Pons (tissue), 1 donor: ENCODE measurements around the gene UBE2F.

Experiments used
- DNase-seq: peaks from one replicate; pipeline ENCODE4 v3.0.0-alpha.2; 2016; ENCODE audit warnings: low spot score

UBE2F gene

DNA sequence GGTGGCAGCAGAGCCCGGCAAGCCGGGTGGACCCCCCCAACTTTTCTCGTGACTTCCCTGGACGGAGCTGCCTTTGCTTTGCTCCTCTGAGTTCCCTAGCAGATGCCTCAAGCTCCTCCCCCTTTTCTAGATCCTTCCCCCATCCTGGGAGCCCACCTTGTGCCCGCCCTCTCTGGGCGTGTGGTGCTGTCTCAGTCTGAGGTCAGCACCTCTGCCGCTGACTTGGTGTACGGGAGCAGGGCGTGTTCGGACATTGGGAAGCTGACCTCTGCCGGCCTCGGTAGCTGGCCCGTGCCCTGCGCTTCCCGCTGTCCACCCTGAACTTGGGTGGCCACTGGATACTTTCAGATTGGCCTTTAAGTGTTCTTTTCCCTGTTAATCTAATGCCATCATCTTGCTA, 113.7 kb downstream of the UBE2F start:
- no peak for DNase-seq

DNA sequence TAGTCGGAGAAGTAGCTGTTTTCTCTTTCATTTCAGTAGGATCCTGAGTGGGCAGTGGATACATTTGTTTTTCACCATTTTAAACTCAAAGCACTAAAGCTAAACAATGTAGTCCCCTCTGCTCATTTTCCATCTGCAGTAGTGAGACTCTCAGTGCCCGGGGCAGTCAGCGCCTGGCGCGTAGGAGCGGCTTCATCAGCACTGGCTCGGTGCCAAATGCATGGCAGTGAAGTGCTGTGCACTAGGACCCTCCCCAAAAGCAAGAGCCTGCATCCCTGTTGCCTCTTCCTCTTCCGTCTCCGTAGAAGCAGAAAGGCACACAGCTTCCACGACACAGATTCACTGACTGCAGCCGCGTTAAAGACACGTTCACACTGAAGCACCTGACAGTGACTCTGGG, 114.3 kb downstream of the UBE2F start:
- DNase-seq = peak; percentile 29

DNA sequence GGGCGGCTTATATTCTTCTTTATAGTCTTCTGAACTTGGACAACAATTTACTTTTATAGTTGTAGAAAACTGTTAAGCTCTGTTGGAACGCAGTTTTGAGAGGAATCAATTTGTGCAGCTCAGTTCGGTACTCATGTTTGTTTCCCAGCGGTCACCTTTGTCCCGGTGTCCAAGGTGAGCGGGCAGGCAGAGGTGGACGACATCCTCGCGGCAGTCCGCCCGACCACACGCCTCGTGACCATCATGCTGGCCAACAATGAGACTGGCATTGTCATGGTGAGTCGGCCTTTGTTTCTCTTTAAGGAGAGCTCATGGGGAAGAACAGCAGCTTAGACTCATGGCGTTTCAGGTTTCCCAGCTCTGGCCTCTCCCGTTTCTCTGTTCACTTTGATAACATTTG, 114.7 kb downstream of the UBE2F start:
- peak; percentile 39 for DNase-seq

DNA sequence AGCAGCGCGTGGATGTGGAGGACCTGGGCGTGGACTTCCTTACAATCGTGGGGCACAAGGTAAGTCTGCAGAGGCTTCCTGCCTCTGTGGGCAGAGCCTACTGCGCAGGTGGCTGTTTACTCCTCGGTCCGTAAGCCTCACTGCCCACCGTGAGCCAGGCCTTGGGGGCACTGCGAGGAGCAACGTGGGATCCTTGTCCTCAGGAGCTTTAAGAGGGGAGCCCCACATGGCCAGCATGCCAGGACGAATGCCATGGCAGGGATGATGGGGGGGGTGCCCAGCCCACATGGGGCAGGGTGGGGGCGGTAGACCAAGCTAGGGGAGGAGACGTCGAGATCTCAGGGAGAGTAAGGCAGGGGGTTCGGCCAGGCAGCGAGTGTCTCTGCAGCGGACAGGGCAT, 115.3 kb downstream of the UBE2F start:
- DNase-seq = no peak

GRCh38 chr2:238082827-238083226, 116.0 kb downstream of the UBE2F start:
- no peak for DNase-seq

GRCh38 chr2:238083919-238084318, 117.1 kb downstream of the UBE2F start:
- no peak for DNase-seq

DNA sequence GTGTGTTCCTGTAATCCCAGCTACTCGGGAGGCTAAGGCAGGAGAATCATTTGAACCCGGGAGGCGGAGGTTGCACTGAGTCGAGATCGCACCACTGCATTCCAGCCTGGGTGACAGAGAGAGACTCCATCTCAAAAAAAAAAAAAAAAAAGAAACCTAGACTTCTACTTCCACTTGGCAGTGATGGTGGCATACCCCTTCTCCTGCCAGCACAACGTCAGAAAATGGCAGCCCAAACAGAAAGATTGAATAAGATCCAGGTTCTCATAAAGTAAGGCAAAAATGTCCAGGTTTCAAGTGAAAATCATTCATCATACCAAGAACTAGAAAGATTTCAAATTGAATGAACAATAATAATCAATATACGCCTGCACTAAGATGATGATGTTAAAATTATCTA, 117.9 kb downstream of the UBE2F start:
- no peak for DNase-seq

DNA sequence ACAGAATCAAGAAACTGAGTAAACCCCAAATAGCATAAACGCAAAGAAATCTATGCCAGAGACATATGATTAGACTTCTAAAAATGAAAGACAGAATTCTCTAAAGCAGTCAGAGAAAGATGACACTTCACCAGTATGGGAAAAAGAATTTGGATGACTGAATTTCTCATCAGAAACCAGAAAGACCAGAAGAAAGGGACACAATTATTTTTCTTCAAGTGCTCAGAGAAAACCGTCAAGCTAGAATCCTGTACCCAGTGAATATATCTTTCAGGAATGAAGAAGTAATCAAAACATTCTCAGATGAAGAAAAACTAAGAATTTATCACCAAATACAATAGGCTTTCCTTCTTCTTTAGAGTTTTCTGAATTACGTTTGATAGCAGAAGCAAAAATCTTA, 119.1 kb downstream of the UBE2F start:
- DNase-seq = no peak

GRCh38 chr2:238087211-238087610, 120.4 kb downstream of the UBE2F start:
- DNase-seq = peak; percentile 42

- no peak for DNase-seq
Measured at GRCh38 chr2:238090887-238091286, 124.1 kb downstream of the UBE2F start.

DNA sequence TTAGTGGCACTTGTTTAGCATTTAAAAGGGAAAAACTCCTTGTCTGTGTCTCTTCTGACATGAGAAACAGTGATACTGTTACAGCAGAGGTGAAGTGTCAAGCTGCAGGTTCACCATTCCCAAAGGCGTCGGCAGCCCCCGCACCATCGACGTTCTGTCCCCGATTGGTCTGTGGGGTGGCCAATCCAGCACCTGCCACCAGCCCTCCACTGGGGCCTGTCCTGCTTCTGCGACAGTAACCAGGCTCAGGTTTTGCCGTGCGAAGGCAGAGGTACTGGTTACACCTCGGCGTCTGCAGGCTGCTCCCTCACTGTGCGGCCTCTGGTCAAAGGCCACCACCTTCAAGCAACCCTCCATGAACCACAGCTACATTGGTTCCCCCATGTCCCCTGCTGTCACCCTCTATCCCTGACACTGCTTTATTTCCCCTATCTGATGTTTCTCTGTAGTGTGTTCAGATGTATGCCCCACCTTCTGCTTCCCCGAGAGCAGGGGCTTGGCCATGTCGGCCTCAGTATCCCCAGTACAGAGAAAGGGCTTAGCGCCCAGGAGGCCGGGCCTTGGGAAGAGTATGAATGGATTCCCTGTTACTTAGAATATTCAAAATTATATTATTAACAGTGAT, 124.7 kb downstream of the UBE2F start:
- DNase-seq = no peak
